SKM-1 (cell line): ENCODE measurements around the gene PDSS1.

Experiments used
- DNase-seq: peaks from one replicate; lab custom pipeline; 2025; ENCODE audit not compliant: unreplicated experiment; lab: John Stamatoyannopoulos, UW

The PDSS1 gene

GRCh38 chr10:26792758-26793495, 95.4 kb downstream of the PDSS1 start:
- no peak for DNase-seq
